ENCODE data around the gene RUFY4.

DNA sequence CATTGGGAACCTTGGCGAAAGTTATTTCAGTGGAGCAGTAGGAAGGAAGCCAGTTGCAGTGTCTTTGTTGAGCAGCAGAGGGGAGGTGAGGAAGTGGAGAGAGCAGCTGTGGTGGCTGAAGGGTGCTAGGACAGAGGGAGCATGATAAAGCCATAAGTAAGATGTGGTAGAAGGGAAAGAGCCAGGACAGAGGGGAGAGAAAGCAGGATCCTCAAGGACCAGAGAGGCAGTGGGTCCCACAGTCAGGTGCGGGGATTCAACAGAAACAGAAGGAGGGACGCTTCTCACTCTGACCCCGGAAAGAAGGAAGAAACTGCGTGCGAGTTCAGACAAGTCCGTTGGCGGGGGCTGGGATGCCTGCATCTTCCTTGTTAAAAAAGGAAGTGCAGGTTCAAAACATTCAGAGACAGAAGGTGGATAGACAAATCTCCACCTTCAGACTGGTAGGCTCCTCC lies 56.6 kb downstream of the RUFY4 start, which contains the start of gene CXCR2:
- TF ChIP-seq, protein P1, sequence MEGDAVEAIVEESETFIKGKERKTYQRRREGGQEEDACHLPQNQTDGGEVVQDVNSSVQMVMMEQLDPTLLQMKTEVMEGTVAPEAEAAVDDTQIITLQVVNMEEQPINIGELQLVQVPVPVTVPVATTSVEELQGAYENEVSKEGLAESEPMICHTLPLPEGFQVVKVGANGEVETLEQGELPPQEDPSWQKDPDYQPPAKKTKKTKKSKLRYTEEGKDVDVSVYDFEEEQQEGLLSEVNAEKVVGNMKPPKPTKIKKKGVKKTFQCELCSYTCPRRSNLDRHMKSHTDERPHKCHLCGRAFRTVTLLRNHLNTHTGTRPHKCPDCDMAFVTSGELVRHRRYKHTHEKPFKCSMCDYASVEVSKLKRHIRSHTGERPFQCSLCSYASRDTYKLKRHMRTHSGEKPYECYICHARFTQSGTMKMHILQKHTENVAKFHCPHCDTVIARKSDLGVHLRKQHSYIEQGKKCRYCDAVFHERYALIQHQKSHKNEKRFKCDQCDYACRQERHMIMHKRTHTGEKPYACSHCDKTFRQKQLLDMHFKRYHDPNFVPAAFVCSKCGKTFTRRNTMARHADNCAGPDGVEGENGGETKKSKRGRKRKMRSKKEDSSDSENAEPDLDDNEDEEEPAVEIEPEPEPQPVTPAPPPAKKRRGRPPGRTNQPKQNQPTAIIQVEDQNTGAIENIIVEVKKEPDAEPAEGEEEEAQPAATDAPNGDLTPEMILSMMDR (IDR thresholded peaks at IDR 0.05; ENCODE audit: borderline replicate concordance, extremely low read depth, low read length, poor library complexity, severe bottlenecking): no peak
- TF ChIP-seq EZH2 (IDR thresholded peaks at IDR 0.05; ENCODE audit: borderline replicate concordance, low read depth, low read length, severe bottlenecking): no peak

Measured in DND-41 (cell line).